Spleen (tissue), 11 donors: ENCODE data around the gene RAMP1. TPM values are rescaled to one million over a fixed set of nuclear protein-coding genes. Genes with fewer than 3 reads are reported as not detected.

Source experiments
- DNase-seq: peaks from one replicate; pipeline ENCODE4 v3.0.0-alpha.2; 2020
- H3K27ac ChIP-seq, 8 donors: fragments of 200-600 bp; sonication (generic) in 7 of 8; 1 replicate in 4 of 8; 2 replicates in 4 of 8; pipeline versions ENCODE4 v1.5.0 to v1.8.0; 2016 to 2021; ENCODE audit warnings: inconsistent platforms in 4 of 8, mild to moderate bottlenecking in 4 of 8, moderate library complexity in 1 of 8
- H3K27me3 ChIP-seq, 7 donors: fragments of 200-600 bp; sonication (generic) in 6 of 7; replicated peaks in 1 of 7; 1 replicate in 4 of 7; 2 replicates in 3 of 7; pipeline versions ENCODE4 v1.5.0 to v1.8.0; 2016 to 2021; ENCODE audit warnings: inconsistent platforms in 3 of 7, mild to moderate bottlenecking in 1 of 7
- H3K36me3 ChIP-seq, 6 donors: fragments of 200-600 bp; sonication (generic) in 5 of 6; 1 replicate in 4 of 6; 2 replicates in 2 of 6; pipeline versions ENCODE4 v1.5.0 to v1.8.0; 2016 to 2021; ENCODE audit warnings: inconsistent platforms in 2 of 6
- H3K4me1 ChIP-seq, 6 donors: fragments of 200-600 bp; sonication (generic) in 5 of 6; 1 replicate in 3 of 6; 2 replicates in 3 of 6; pipeline versions ENCODE4 v1.5.0 to v1.8.0; 2016 to 2021; ENCODE audit warnings: inconsistent platforms in 3 of 6
- H3K4me3 ChIP-seq, 8 donors: fragments of 200-600 bp; sonication (generic) in 7 of 8; 1 replicate in 4 of 8; 2 replicates in 4 of 8; pipeline versions ENCODE4 v1.5.0 to v1.8.0; 2016 to 2021; ENCODE audit warnings: inconsistent platforms in 4 of 8, mild to moderate bottlenecking in 4 of 8, moderate library complexity in 2 of 8
- H3K9me3 ChIP-seq, 8 donors: fragments of 200-600 bp; sonication (generic) in 7 of 8; 1 replicate in 4 of 8; 2 replicates in 4 of 8; pipeline versions ENCODE4 v1.5.0 to v1.8.0; 2016 to 2021; ENCODE audit warnings: inconsistent platforms in 4 of 8
- POLR2A ChIP-seq, 3 donors: fragments of 450-650 bp; IDR thresholded peaks; one replicate each; pipeline ENCODE4 v1.5.1; 2017; ENCODE audit warnings: antibody characterized with exemption in 3 of 3, mild to moderate bottlenecking in 1 of 3
- POLR2AphosphoS5 ChIP-seq, 3 donors: sonication (generic); formaldehyde crosslinking; IDR thresholded peaks; one replicate each; pipeline ENCODE4 v1.5.1; 2017; ENCODE audit warnings: antibody characterized with exemption in 3 of 3
- WGBS, 5 donors: extraction: QIAGEN DNeasy Blood & Tissue Kit in 3 of 5; methylation state at CpG; one replicate each; pipeline versions ENCODE4 v1.1.5 to v1.1.7; 2013 to 2018; 5-methylcytosine and 5-hydroxymethylcytosine counted together
- intact Hi-C: fragments of 100-400 bp; cut with DNase I; formaldehyde crosslinking; loops from one replicate; pipeline ENCODE4 v1.15.0; 2023; ENCODE audit warnings: low total_unique reads
- polyA plus RNA-seq, 3 donors: library from polyadenylated mRNA; stranded (reverse); fragments of 200-250 nt; gene quantifications; one replicate each; pipeline ENCODE4 v1.2.1, GENCODE V29; 2013
- total RNA-seq, 7 donors: library from RNA; depleted of rRNA in 3 of 7; stranded (reverse); fragments of >200 nt in 3 of 7; fragmentation: NEBNext Ultra II Directional in 4 of 7; extraction: Animal tissue kit (Norgen Biotek cat#: 25700) in 4 of 7; gene quantifications; one replicate each; pipeline versions ENCODE4 v1.1.0 to v1.2.1, GENCODE V29; 2016 to 2021
- TF ChIP-seq, protein P1 (sequence below), 11 experiments: fragments of 200-600 bp in 7 of 11; fragments of 450-650 bp in 4 of 11; sonication (generic) in 4 of 11; IDR thresholded peaks in 8 of 11; conservative IDR thresholded peaks in 3 of 11; 1 replicate in 7 of 11; 2 replicates in 4 of 11; pipeline versions ENCODE4 v1.4.0 to v1.8.0; 2016 to 2021; ENCODE audit warnings: antibody characterized with exemption in 11 of 11, inconsistent platforms in 4 of 11, mild to moderate bottlenecking in 1 of 11
- donor health status: healthy with polysubstance abuse.
- donor health status: DM: no; HTN: no; CAD: no; lungs with moderate emphysema.
- donor health status: DM: no; HTN: no; CAD: no.
- donor health status: Bipolar disorder and iron deficiency.
- donor health status: healthy.
- donor health status: DM: no; HTN: no; CAD: no.
- donor health status: DM: yes; HTN: yes; CAD: no.

The RAMP1 gene
- total and polyA plus RNA-seq, 10 donors = 4.5 to 44.5 (median 9.5) TPM

DNA sequence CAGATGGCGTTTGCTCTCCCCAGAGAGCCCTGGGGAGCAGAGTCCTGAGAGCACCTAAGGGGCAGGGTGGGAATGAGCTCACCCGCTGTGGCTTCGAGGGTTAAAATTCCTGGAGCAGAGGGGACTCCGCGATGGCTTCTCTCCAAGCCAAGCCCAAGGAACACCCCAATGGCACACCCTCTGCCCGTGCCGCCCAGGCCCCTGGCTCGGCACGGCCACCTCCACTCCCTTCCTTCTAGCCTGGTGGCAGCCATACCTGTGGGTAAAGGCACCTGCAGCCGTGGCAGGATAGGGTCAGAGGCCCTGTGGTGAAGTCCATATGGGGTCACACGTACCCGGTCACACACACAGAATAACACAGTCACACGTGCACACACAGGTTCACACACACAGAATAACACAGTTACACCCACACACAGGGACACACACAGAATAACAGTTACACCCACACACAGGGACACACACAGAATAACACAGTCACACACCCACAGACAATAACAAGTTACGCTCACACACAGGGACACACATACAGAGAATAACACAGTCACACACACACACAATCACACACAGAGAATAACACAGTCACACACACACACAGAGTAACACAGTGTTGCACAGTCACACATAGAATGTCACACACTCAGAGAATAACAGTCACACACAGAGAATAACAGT lies 50.5 kb downstream of the RAMP1 start:
- TF ChIP-seq, protein P1, sequence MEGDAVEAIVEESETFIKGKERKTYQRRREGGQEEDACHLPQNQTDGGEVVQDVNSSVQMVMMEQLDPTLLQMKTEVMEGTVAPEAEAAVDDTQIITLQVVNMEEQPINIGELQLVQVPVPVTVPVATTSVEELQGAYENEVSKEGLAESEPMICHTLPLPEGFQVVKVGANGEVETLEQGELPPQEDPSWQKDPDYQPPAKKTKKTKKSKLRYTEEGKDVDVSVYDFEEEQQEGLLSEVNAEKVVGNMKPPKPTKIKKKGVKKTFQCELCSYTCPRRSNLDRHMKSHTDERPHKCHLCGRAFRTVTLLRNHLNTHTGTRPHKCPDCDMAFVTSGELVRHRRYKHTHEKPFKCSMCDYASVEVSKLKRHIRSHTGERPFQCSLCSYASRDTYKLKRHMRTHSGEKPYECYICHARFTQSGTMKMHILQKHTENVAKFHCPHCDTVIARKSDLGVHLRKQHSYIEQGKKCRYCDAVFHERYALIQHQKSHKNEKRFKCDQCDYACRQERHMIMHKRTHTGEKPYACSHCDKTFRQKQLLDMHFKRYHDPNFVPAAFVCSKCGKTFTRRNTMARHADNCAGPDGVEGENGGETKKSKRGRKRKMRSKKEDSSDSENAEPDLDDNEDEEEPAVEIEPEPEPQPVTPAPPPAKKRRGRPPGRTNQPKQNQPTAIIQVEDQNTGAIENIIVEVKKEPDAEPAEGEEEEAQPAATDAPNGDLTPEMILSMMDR (IDR thresholded peaks at IDR 0.05 in 8 of 11, conservative IDR thresholded peaks at IDR 0.05 in 3 of 11) = no peak
- TF ChIP-seq POLR2A (IDR thresholded peaks at IDR 0.05) (no peak), POLR2AphosphoS5 (IDR thresholded peaks at IDR 0.05) (no peak)
- peaks cover 0 to 14% (median 6%) of the 10 kb centered on the region in 8 donors for H3K9me3 ChIP-seq
- H3K27me3 ChIP-seq = no peaks in the 10 kb centered on the region
- WGBS, 5 donors = 86 to 96% (median 94%) methylated on average over 9 to 14 of the region's 14 CpGs
- H3K4me1 ChIP-seq = peaks cover 0 to 14% (median 8%) of the 10 kb centered on the region in 6 donors
- H3K36me3 ChIP-seq = no peaks in the 10 kb centered on the region
- DNase-seq = peak; percentile 36
- no peak overlapping the region for H3K27ac ChIP-seq
- intact Hi-C loops = no loop called here
- H3K4me3 ChIP-seq = no peak overlapping the region

DNA sequence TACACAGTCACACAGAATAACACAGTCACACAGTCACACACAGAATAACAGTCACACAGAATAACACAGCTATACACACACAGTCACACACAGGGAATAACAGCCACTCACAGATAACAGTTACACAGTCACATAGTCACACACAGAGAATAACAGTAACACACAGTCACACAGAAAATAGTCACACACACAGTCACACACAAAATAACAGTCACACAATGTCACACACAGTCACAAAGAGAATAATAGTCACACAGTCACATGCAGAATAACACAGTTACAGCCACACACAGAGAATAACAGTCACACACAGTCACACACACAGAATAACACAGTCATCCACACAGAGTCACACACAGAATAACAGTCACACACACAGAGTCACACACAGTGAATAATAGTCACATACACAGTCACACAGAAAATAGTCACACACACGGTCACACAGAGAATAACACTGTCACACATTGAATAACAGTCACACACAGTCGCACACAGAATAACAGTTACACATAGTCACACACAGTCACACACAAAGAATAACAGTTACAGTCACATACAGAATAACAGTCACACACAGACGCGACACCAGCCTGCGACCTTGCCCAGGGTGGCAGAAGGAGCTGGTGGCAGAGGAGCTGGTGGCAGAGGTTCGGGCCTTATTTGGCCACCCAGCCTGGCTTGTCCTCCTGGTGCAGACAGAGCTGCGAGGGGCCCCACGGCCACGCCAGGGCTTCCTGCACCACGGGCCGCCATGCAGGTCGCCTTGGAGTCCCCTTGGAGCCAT lies 51.3 kb downstream of the RAMP1 start:
- no peak for DNase-seq
- Histone ChIP-seq H3K27ac (no peak overlapping the region), H3K4me1 (peaks cover 0 to 6% (median under 1%) of the 10 kb centered on the region in 6 donors), H3K4me3 (no peak overlapping the region), H3K36me3 (no peaks in the 10 kb centered on the region), H3K27me3 (no peaks in the 10 kb centered on the region), H3K9me3 (peaks cover 0 to 14% (median 6%) of the 10 kb centered on the region in 8 donors)
- 93 to 98% (median 95%) methylated on average over 6 to 12 of the region's 12 CpGs for WGBS, 5 donors
- intact Hi-C loops = no loop called here
- TF ChIP-seq, protein P1 (IDR thresholded peaks at IDR 0.05 in 8 of 11, conservative IDR thresholded peaks at IDR 0.05 in 3 of 11) = no peak
- TF ChIP-seq POLR2AphosphoS5 (IDR thresholded peaks at IDR 0.05) (no peak), POLR2A (IDR thresholded peaks at IDR 0.05) (no peak)

DNA sequence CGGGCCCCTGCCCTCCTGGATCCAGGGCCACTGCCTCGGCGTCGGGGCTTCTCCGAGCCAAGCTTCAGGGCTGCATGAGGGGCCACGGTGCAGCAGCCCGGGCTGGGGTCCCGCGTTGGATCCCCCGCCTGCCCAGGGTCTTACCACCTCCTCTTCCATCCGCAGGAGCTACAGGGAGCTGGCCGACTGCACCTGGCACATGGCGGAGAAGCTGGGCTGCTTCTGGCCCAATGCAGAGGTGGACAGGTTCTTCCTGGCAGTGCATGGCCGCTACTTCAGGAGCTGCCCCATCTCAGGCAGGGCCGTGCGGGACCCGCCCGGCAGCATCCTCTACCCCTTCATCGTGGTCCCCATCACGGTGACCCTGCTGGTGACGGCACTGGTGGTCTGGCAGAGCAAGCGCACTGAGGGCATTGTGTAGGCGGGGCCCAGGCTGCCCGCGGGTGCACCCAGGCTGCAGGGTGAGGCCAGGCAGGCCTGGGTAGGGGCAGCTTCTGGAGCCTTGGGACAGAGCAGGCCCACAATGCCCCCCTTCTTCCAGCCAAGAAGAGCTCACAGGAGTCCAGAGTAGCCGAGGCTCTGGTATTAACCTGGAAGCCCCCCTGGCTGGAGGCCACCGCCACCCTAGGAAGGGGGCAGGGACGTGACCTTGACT lies 52.1 kb downstream of the RAMP1 start:
- DNase-seq = peak; percentile 68
- TF ChIP-seq POLR2AphosphoS5 (IDR thresholded peaks at IDR 0.05) = no peak
- TF ChIP-seq, protein P1 (IDR thresholded peaks at IDR 0.05 in 8 of 11, conservative IDR thresholded peaks at IDR 0.05 in 3 of 11) = no peak
- no peak for TF ChIP-seq POLR2A (IDR thresholded peaks at IDR 0.05)
- peaks cover 0 to 14% (median 6%) of the 10 kb centered on the region in 8 donors for H3K9me3 ChIP-seq
- intact Hi-C loops = no loop called here
- no peaks in the 10 kb centered on the region for H3K4me1 ChIP-seq
- H3K4me3 ChIP-seq = no peak overlapping the region
- no peaks in the 10 kb centered on the region for H3K27me3 ChIP-seq
- no peaks in the 10 kb centered on the region for H3K36me3 ChIP-seq
- 75 to 94% (median 91%) methylated on average over 7 to 28 of the region's 28 CpGs for WGBS, 5 donors
- no peak overlapping the region for H3K27ac ChIP-seq
